ENCODE results near the gene KCNA3.

Gene KCNA3

DNA sequence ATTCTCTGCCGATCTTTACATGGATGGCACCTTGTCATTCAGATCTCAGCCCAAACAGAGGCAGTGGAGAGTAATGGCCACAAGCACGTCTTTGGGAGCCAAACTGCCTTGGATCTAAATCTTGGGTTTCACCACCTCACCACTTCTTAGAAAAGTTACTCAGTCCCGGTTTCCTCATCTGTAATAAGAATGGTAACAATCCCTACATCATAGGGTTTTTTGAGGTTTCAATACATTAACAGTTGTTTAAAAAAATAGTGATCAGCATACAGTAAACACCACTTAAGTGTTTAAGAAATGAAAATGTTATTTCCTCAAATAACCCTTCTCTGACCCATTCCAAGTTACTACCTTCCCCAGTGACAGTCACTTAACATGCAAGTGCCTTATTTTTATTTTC is 38.5 kb upstream of the KCNA3 start:
- no peak overlapping the region for H3K4me3 ChIP-seq (replicated peaks; ENCODE audit: low read depth, low read length)
- no peak for DNase-seq (ENCODE audit: extremely low read depth, low read depth)
- TF ChIP-seq, protein P1, sequence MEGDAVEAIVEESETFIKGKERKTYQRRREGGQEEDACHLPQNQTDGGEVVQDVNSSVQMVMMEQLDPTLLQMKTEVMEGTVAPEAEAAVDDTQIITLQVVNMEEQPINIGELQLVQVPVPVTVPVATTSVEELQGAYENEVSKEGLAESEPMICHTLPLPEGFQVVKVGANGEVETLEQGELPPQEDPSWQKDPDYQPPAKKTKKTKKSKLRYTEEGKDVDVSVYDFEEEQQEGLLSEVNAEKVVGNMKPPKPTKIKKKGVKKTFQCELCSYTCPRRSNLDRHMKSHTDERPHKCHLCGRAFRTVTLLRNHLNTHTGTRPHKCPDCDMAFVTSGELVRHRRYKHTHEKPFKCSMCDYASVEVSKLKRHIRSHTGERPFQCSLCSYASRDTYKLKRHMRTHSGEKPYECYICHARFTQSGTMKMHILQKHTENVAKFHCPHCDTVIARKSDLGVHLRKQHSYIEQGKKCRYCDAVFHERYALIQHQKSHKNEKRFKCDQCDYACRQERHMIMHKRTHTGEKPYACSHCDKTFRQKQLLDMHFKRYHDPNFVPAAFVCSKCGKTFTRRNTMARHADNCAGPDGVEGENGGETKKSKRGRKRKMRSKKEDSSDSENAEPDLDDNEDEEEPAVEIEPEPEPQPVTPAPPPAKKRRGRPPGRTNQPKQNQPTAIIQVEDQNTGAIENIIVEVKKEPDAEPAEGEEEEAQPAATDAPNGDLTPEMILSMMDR (IDR thresholded peaks at IDR 0.05; ENCODE audit: low read depth, low read length, missing control alignments): no peak

GRCh38 chr1:110710314-110710713 is 35.6 kb upstream of the KCNA3 start:
- no peak for DNase-seq (ENCODE audit: extremely low read depth, low read depth)
- H3K4me3 ChIP-seq (replicated peaks; ENCODE audit: low read depth, low read length): no peak overlapping the region
- TF ChIP-seq, protein P1 (IDR thresholded peaks at IDR 0.05; ENCODE audit: low read depth, low read length, missing control alignments): no peak

GRCh38 chr1:110708974-110709440 is 34.3 kb upstream of the KCNA3 start:
- no peak for DNase-seq (ENCODE audit: extremely low read depth, low read depth)
- no peak overlapping the region for H3K4me3 ChIP-seq (replicated peaks; ENCODE audit: low read depth, low read length)
- TF ChIP-seq, protein P1 (IDR thresholded peaks at IDR 0.05; ENCODE audit: low read depth, low read length, missing control alignments): no peak

DNA sequence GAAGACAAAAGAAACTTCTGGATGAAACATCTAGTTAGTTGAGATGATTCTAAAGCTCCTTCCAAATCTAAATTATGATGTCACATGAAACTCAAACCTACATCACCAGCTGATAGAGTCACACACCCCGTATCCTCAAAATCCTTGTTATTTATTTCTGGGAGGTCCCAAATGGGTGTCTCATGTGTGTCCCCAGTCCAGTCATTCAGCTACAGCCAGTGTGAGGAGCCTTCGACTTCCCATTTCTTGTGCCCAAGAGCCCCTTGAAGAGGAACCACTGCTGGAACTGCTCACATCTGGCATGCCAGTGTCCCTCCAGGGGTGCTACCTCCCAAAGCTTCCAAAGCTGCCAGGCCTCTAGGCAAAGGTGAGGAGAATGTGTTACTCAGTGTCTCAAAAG is 32.5 kb upstream of the KCNA3 start:
- H3K4me3 ChIP-seq (replicated peaks; ENCODE audit: low read depth, low read length): no peak overlapping the region
- DNase-seq (ENCODE audit: extremely low read depth, low read depth): no peak
- TF ChIP-seq, protein P1 (IDR thresholded peaks at IDR 0.05; ENCODE audit: low read depth, low read length, missing control alignments): no peak

DNA sequence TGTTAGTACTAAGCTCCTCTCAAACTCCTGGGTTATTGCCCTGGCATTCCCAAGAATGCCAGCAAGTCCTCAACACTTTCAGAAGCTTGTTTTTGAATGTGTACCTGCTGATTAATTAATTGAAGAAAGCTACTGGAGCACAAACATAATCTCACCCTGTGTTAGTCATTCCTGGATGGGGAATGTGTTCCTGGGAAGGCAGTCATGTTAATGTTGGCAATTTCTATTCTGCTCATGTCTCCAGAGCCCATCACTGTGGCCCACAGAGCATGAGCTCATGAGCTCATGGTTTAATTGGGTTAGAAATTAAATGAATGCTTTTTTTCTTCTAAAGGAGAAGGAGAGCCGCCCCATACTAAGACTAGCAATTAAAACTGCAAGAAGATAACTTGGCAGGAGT is 31.9 kb upstream of the KCNA3 start:
- TF ChIP-seq, protein P1 (IDR thresholded peaks at IDR 0.05; ENCODE audit: low read depth, low read length, missing control alignments): no peak
- no peak overlapping the region for H3K4me3 ChIP-seq (replicated peaks; ENCODE audit: low read depth, low read length)
- no peak for DNase-seq (ENCODE audit: extremely low read depth, low read depth)

- no peak for DNase-seq (ENCODE audit: extremely low read depth, low read depth)
- TF ChIP-seq, protein P1 (IDR thresholded peaks at IDR 0.05; ENCODE audit: low read depth, low read length, missing control alignments): no peak
- no peak overlapping the region for H3K4me3 ChIP-seq (replicated peaks; ENCODE audit: low read depth, low read length)
Observed at GRCh38 chr1:110702260-110702659, 27.5 kb upstream of the KCNA3 start.

DNA sequence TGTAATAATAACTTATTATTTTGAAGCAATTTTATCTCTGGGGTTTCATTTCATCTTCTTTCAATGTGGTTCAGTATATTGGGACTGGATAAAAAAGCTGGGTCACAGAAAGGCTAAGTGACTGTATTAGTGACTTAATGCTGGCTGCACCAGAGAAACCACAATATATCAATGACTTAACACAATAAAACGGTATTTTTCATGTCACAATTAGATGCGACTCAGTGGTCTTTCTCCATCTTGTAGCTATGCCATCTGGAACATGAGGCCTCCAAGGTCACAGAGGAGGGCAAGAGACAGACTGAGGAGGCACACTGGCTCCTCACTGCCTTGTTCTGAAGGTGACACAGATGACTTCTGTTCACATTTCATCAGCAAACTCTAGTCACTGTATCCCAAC is 26.0 kb upstream of the KCNA3 start:
- TF ChIP-seq, protein P1 (IDR thresholded peaks at IDR 0.05; ENCODE audit: low read depth, low read length, missing control alignments): no peak
- H3K4me3 ChIP-seq (replicated peaks; ENCODE audit: low read depth, low read length): no peak overlapping the region

More for the DNA sequence above, 26.0 kb upstream of the KCNA3 start:
- DNase-seq (ENCODE audit: extremely low read depth, low read depth): no peak
